HepG2 (cell line): ENCODE data around the gene TMEM204. TPM values are rescaled to one million over a fixed set of nuclear protein-coding genes. Genes with fewer than 3 reads are reported as not detected.

Experiments used
- ATAC-seq: fragments of 200-7000 bp; cut with Tn5 transposase; 3 replicates; pipeline ENCODE4 v1.9.1; 2020; ENCODE audit warnings: mild to moderate bottlenecking, moderate library complexity
- BruUV-seq: library from RNA; stranded (reverse); fragments of 400-500 nt; replicated peaks from 2 replicates; lab custom pipeline; 2021; lab: Mats Ljungman, UMichigan
- CTCF ChIA-PET: fragments of 300-600 bp; formaldehyde crosslinking; extraction: SDS; loops from one replicate; lab custom pipeline; 2021; ENCODE audit warnings: low total read pairs, inconsistent platforms, low intra/inter-chr PET ratio; lab: Yijun Ruan, JAX
- POLR2A ChIA-PET: fragments of 350-600 bp; sonication (Branson Sonifier 250); formaldehyde crosslinking; loops from one replicate; lab custom pipeline; 2020; ENCODE audit warnings: antibody characterized with exemption, inconsistent platforms; lab: Yijun Ruan, JAX
- DNase-seq: peaks from one replicate; pipeline ENCODE4 v3.0.0-alpha.2; 2015; ENCODE audit warnings: low spot score
- FAIRE-seq: peaks from 3 replicates; lab custom pipeline; 2011; peaks lifted over from hg19 to GRCh38; lab: Jason Lieb, UNC
- H2AFZ ChIP-seq: one replicate; pipeline ENCODE4 v1.6.1; 2011; ENCODE audit warnings: low read length, inconsistent platforms
- H3K27ac ChIP-seq: fragments of 300-600 bp; 3 replicates; pipeline ENCODE4 v1.8.0; 2011; ENCODE audit warnings: mixed run types, mild to moderate bottlenecking, mixed read lengths, low read length, inconsistent platforms; ENCODE audit not compliant: insufficient read depth; ENCODE audit errors: extremely low read length
- H3K27me3 ChIP-seq, 2 experiments: fragments of 200-600 bp in 1 of 2; 2 replicates in 1 of 2; 3 replicates in 1 of 2; pipeline versions ENCODE4 v1.6.0 to v1.8.0; 2011; ENCODE audit warnings: low read length in 2 of 2, mild to moderate bottlenecking in 2 of 2, moderate library complexity in 2 of 2, inconsistent platforms in 1 of 2; ENCODE audit not compliant: insufficient read depth in 2 of 2, control insufficient read depth in 1 of 2
- H3K36me3 ChIP-seq, 2 experiments: fragments of 200-600 bp in 1 of 2; replicated peaks in 1 of 2; 2 replicates in 1 of 2; 3 replicates in 1 of 2; pipeline versions ENCODE4 v1.5.1 to v1.8.0; 2011; ENCODE audit warnings: low read length in 2 of 2, inconsistent platforms in 1 of 2; ENCODE audit not compliant: insufficient read depth in 2 of 2, control insufficient read depth in 1 of 2
- H3K4me1 ChIP-seq: 2 replicates; pipeline ENCODE4 v1.5.1; 2012; ENCODE audit warnings: low read length, inconsistent platforms; ENCODE audit not compliant: insufficient read depth
- H3K4me2 ChIP-seq: 2 replicates; pipeline ENCODE4 v1.6.0; 2011; ENCODE audit warnings: low read depth, low read length, inconsistent platforms
- H3K4me3 ChIP-seq, 3 experiments: fragments of 200-600 bp in 1 of 3; sonication (generic), shearing (Covaris generic) in 1 of 3; replicated peaks in 1 of 3; 2 replicates each; pipeline ENCODE4 v1.5.1; 2011 to 2016; ENCODE audit warnings: low read length in 3 of 3, inconsistent platforms in 2 of 3, low read depth in 2 of 3, mild to moderate bottlenecking in 2 of 3, control low read depth in 1 of 3, mixed read lengths in 1 of 3; ENCODE audit not compliant: insufficient read depth in 1 of 3
- H3K79me2 ChIP-seq: one replicate; pipeline ENCODE4 v1.6.1; 2011; ENCODE audit warnings: low read length, inconsistent platforms; ENCODE audit not compliant: insufficient read depth
- H3K9ac ChIP-seq: 2 replicates; pipeline ENCODE4 v1.6.0; 2011; ENCODE audit warnings: mild to moderate bottlenecking, low read depth, low read length, inconsistent platforms; ENCODE audit not compliant: insufficient read depth
- H3K9me3 ChIP-seq: 2 replicates; pipeline ENCODE4 v1.5.1; 2012; ENCODE audit warnings: mild to moderate bottlenecking, low read length
- H4K20me1 ChIP-seq: 2 replicates; pipeline ENCODE4 v1.6.0; 2011; ENCODE audit warnings: inconsistent platforms, mild to moderate bottlenecking, low read length, moderate library complexity; ENCODE audit not compliant: insufficient read depth
- ADNP ChIP-seq: sonication (generic); formaldehyde crosslinking; IDR thresholded peaks from 2 replicates; pipeline ENCODE4 v1.4.0; 2020; ENCODE audit warnings: missing genetic modification reagents
- AGO1 ChIP-seq: fragments of 200-400 bp; formaldehyde crosslinking; IDR thresholded peaks from 2 replicates; pipeline ENCODE4 v1.6.1; 2017; ENCODE audit warnings: mild to moderate bottlenecking, low read depth, low read length, moderate library complexity; ENCODE audit not compliant: poor library complexity, severe bottlenecking
- ARNT ChIP-seq: fragments of 450-650 bp; IDR thresholded peaks from 2 replicates; pipeline ENCODE4 v1.6.1; 2017
- EED ChIP-seq: sonication (generic); formaldehyde crosslinking; IDR thresholded peaks from 2 replicates; pipeline ENCODE4 v1.5.0; 2020; ENCODE audit warnings: mild to moderate bottlenecking, missing genetic modification reagents
- FOXK1 ChIP-seq: sonication (generic); formaldehyde crosslinking; IDR thresholded peaks from 2 replicates; pipeline ENCODE4 v1.4.0; 2020; ENCODE audit warnings: low read depth, missing genetic modification reagents, borderline replicate concordance
- MXD3 ChIP-seq: IDR thresholded peaks from 2 replicates; pipeline ENCODE4 v1.6.1; 2016; ENCODE audit warnings: mild to moderate bottlenecking, missing biosample characterization, missing genetic modification reagents
- NKX3-1 ChIP-seq: sonication (generic); formaldehyde crosslinking; IDR thresholded peaks from 2 replicates; pipeline ENCODE4 v1.5.0; 2020; ENCODE audit warnings: missing genetic modification reagents
- PHB2 ChIP-seq: fragments of 450-650 bp; IDR thresholded peaks from 2 replicates; pipeline ENCODE4 v1.6.1; 2018; ENCODE audit not compliant: partially characterized antibody
- PHF21A ChIP-seq: sonication (generic); formaldehyde crosslinking; IDR thresholded peaks from 2 replicates; pipeline ENCODE4 v1.5.0; 2020; ENCODE audit warnings: mild to moderate bottlenecking, missing genetic modification reagents
- PRDM15 ChIP-seq: sonication (generic); formaldehyde crosslinking; IDR thresholded peaks from 2 replicates; pipeline ENCODE4 v1.4.0; 2020; ENCODE audit warnings: missing genetic modification reagents
- SCMH1 ChIP-seq: sonication (generic); formaldehyde crosslinking; IDR thresholded peaks from 2 replicates; pipeline ENCODE4 v1.9.0; 2021; ENCODE audit warnings: missing genetic modification reagents, mild to moderate bottlenecking, borderline replicate concordance
- SIN3B ChIP-seq: fragments of 150-350 bp; IDR thresholded peaks from 2 replicates; pipeline ENCODE4 v1.6.1; 2014; ENCODE audit warnings: low read length
- SNAPC2 ChIP-seq: sonication (generic); formaldehyde crosslinking; IDR thresholded peaks from 2 replicates; pipeline ENCODE4 v1.8.1; 2022; ENCODE audit warnings: mild to moderate bottlenecking, missing genetic modification reagents
- ZNF136 ChIP-seq: sonication (generic); formaldehyde crosslinking; IDR thresholded peaks from 2 replicates; pipeline ENCODE4 v1.8.1; 2022; ENCODE audit warnings: low read depth, mild to moderate bottlenecking, moderate library complexity, missing genetic modification reagents
- ZNF276 ChIP-seq: sonication (generic); formaldehyde crosslinking; IDR thresholded peaks from 2 replicates; pipeline ENCODE4 v1.4.0; 2020; ENCODE audit warnings: mild to moderate bottlenecking, low read depth, missing genetic modification reagents
- ZNF605 ChIP-seq: sonication (generic); formaldehyde crosslinking; IDR thresholded peaks from 2 replicates; pipeline ENCODE4 v1.8.0; 2022; ENCODE audit warnings: mild to moderate bottlenecking, missing genetic modification reagents
- ZNF7 ChIP-seq: IDR thresholded peaks from 2 replicates; pipeline ENCODE4 v1.6.1; 2016; ENCODE audit warnings: missing biosample characterization, missing genetic modification reagents
- WGBS: methylation state at CpG from one replicate; pipeline ENCODE4 v1.1.6; 2017; ENCODE audit warnings: low lambda C conversion rate; 5-methylcytosine and 5-hydroxymethylcytosine counted together
- in situ Hi-C: cut with HindIII; loops from 2 replicates; pipeline ENCODE4 v1.10.0; 2017; ENCODE audit warnings: low pct_unique_long_range_greater_than_20kb; ENCODE audit not compliant: extremely low pct_ligation_motif_present
- intact Hi-C: fragments of 100-400 bp; cut with micrococcal nuclease; formaldehyde crosslinking; loops from one replicate; pipeline ENCODE4 v1.10.0; 2022; ENCODE audit not compliant: unreplicated experiment
- polyA plus RNA-seq, 8 experiments: library from polyadenylated mRNA; depleted of rRNA in 3 of 8; stranded (reverse) in 7 of 8; unstranded in 1 of 8; fragments of >200 nt; fragmentation: Illumina TruSeq in 4 of 8; extraction: Trizol in 4 of 8; gene quantifications; 2 replicates each; pipeline versions ENCODE4 v1.2.1 to v1.2.3, GENCODE V29; 2011 to 2016; ENCODE audit warnings: low read depth in 4 of 8, missing spikeins in 1 of 8, mixed read lengths in 1 of 8; ENCODE audit not compliant: insufficient read depth in 1 of 8
- total RNA-seq, 5 experiments: library from RNA; depleted of rRNA; stranded (reverse); fragments of >200 nt; fragmentation: Illumina TruSeq; extraction: Trizol; gene quantifications; 2 replicates each; pipeline ENCODE4 v1.2.3, GENCODE V29; 2016; ENCODE audit warnings: low read depth in 1 of 5

TMEM204 gene
- total and polyA plus RNA-seq, 2 of the 13 experiments (the other 11 are each of a cell fraction or from before 2014, with no cell fraction given): not detected

- TF ChIP-seq PRDM15 (CRISPR knock-in tag): no peak
- TF ChIP-seq ARNT: no peak
Observed at GRCh38 chr16:1511662-1512569, 21.6 kb upstream of the TMEM204 start (continued).

GRCh38 chr16:1512774-1513173 lies 20.7 kb upstream of the TMEM204 start:
- no peak for ATAC-seq
- Histone ChIP-seq H3K9ac (no peak overlapping the region), H3K27me3 (no peaks in the 10 kb centered on the region), H3K36me3 (peaks cover 0 to 6% of the 10 kb centered on the region in 2 experiments; a peak in 2 of 5 replicates), H3K4me2 (no peak overlapping the region), H3K79me2 (no peaks in the 10 kb centered on the region), H3K4me3 (no peak overlapping the region), H2AFZ (no peak overlapping the region), H3K27ac (no peak overlapping the region), H3K9me3 (no peaks in the 10 kb centered on the region), H4K20me1 (no peaks in the 10 kb centered on the region), H3K4me1 (no peaks in the 10 kb centered on the region)
- CTCF ChIA-PET: no interaction called here
- POLR2A ChIA-PET: no interaction called here
- TF ChIP-seq ZNF136 (CRISPR knock-in tag) (no peak), SCMH1 (CRISPR knock-in tag) (no peak), MXD3 (CRISPR knock-in tag) (no peak), NKX3-1 (CRISPR knock-in tag) (no peak), PHF21A (no peak), FOXK1 (CRISPR knock-in tag) (no peak), EED (CRISPR knock-in tag) (no peak), ZNF7 (CRISPR knock-in tag) (no peak), ZNF605 (CRISPR knock-in tag) (no peak), SNAPC2 (no peak), PHB2 (no peak), SIN3B (no peak), ADNP (CRISPR knock-in tag) (no peak), ZNF276 (CRISPR knock-in tag) (no peak), AGO1 (no peak)
- 95% methylated on average over 14 of the region's 15 CpGs for WGBS
- intact Hi-C loops (no loop called here), in situ Hi-C loops (no loop called here)
- DNase-seq: no peak
- no peak for FAIRE-seq
- BruUV-seq: no TSS peak
